GM12874 (cell line): ENCODE measurements around the gene UGT1A3.

Experiments used
- TF ChIP-seq, protein P1 (sequence below): IDR thresholded peaks from 2 replicates; pipeline ENCODE4 v1.5.1; 2011; ENCODE audit warnings: low read depth, mild to moderate bottlenecking, control low read depth, low read length, moderate library complexity; ENCODE audit not compliant: insufficient read depth

UGT1A3 gene

GRCh38 chr2:233798335-233799086, 69.7 kb downstream of the UGT1A3 start:
- TF ChIP-seq, protein P1, sequence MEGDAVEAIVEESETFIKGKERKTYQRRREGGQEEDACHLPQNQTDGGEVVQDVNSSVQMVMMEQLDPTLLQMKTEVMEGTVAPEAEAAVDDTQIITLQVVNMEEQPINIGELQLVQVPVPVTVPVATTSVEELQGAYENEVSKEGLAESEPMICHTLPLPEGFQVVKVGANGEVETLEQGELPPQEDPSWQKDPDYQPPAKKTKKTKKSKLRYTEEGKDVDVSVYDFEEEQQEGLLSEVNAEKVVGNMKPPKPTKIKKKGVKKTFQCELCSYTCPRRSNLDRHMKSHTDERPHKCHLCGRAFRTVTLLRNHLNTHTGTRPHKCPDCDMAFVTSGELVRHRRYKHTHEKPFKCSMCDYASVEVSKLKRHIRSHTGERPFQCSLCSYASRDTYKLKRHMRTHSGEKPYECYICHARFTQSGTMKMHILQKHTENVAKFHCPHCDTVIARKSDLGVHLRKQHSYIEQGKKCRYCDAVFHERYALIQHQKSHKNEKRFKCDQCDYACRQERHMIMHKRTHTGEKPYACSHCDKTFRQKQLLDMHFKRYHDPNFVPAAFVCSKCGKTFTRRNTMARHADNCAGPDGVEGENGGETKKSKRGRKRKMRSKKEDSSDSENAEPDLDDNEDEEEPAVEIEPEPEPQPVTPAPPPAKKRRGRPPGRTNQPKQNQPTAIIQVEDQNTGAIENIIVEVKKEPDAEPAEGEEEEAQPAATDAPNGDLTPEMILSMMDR: no peak

GRCh38 chr2:233799087-233799665, 70.3 kb downstream of the UGT1A3 start:
- TF ChIP-seq, protein P1: no peak

DNA sequence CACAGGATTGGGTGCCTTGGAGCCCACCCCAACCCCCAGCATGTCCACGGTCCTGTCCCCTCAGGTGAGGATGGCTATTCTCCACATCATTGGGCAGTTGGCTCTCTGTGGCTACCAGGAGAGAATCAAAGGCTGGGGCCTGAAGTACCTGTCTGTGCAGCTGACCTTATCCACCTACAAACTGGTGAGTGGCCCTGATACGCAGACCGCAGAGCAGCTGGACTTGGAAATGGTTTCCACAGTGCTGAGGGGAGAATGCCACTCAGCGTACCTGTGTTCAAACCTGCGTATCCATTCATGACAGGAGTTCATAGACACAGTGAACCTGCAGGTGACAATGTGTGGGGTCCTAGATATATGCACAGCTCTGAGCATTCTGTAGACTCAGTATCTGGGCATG, 70.9 kb downstream of the UGT1A3 start:
- TF ChIP-seq, protein P1: no peak

- TF ChIP-seq, protein P1: no peak
Measured at GRCh38 chr2:233800208-233800607, 71.4 kb downstream of the UGT1A3 start.

- TF ChIP-seq, protein P1: no peak
Measured at GRCh38 chr2:233801357-233802131, 72.7 kb downstream of the UGT1A3 start.

- TF ChIP-seq, protein P1: no peak
Measured at GRCh38 chr2:233802132-233802815, 73.4 kb downstream of the UGT1A3 start.

DNA sequence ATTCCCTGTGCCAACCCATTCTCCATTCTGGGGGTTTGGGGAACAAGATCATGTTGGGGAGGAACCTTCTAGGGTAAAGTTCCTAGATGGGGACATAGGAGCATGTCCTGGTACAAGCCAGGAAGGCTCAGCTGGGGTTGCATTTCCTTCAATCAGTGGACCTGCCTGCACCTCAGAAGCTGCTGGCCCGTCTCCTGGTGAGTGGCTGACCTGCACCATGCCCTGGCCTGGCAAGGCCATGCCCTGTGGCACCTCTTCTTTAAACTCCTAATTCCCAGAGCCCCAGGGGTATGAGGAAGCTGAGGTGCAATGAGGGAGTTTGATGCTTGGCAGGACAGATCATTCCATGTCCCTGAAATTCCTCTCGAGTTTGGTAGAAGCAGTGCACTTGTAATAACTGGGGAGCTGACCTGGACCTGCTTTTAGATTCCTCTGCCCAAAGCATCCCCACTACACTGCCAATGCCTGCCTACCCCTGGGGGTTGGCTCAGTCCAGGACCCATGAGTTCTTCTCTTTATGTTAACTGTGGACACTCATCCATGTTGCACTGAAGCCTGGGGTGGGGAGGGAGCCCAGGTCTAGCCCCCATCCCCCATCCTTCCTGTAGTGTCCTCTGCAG, 74.6 kb downstream of the UGT1A3 start:
- TF ChIP-seq, protein P1: no peak
